Liver (tissue), 9 donors: ENCODE measurements around the gene MGRN1. TPM values are rescaled to one million over a fixed set of nuclear protein-coding genes. Genes with fewer than 3 reads are reported as not detected.

Source experiments
- DNase-seq: peaks from one replicate; pipeline ENCODE4 v3.0.0-alpha.2; 2017; ENCODE audit warnings: low spot score
- H3K27ac ChIP-seq, 2 donors: one replicate each; pipeline ENCODE4 v1.7.0; 2013; ENCODE audit warnings: inconsistent platforms in 2 of 2, low read length in 2 of 2, control low read depth in 1 of 2, low read depth in 1 of 2, mild to moderate bottlenecking in 1 of 2
- H3K27me3 ChIP-seq, 4 donors: one replicate each; pipeline versions ENCODE4 v1.6.1 to v1.7.0; 2013; ENCODE audit warnings: low read length in 3 of 4, inconsistent platforms in 1 of 4, mild to moderate bottlenecking in 1 of 4, moderate library complexity in 1 of 4; ENCODE audit not compliant: control insufficient read depth in 4 of 4, insufficient read depth in 4 of 4
- H3K36me3 ChIP-seq, 4 donors: one replicate each; pipeline versions ENCODE4 v1.6.1 to v1.7.0; 2013; ENCODE audit warnings: low read length in 3 of 4, mild to moderate bottlenecking in 3 of 4, low read depth in 1 of 4, moderate library complexity in 1 of 4; ENCODE audit not compliant: control insufficient read depth in 4 of 4, insufficient read depth in 3 of 4
- H3K4me1 ChIP-seq, 4 donors: one replicate each; pipeline versions ENCODE4 v1.6.1 to v1.7.0; 2013; ENCODE audit warnings: low read length in 3 of 4, mild to moderate bottlenecking in 3 of 4, moderate library complexity in 1 of 4; ENCODE audit not compliant: control insufficient read depth in 4 of 4, insufficient read depth in 4 of 4
- H3K4me3 ChIP-seq, 3 donors: one replicate each; pipeline versions ENCODE4 v1.6.1 to v1.7.0; 2013; ENCODE audit warnings: low read length in 3 of 3, control low read depth in 1 of 3, low read depth in 1 of 3, mild to moderate bottlenecking in 1 of 3
- H3K9ac ChIP-seq, 2 donors: one replicate each; pipeline ENCODE4 v1.7.0; 2013; ENCODE audit warnings: low read length in 2 of 2, mild to moderate bottlenecking in 2 of 2, moderate library complexity in 2 of 2, control low read depth in 1 of 2, low read depth in 1 of 2
- H3K9me3 ChIP-seq, 4 donors: one replicate each; pipeline versions ENCODE4 v1.6.1 to v1.7.0; 2013; ENCODE audit warnings: low read length in 3 of 4; ENCODE audit not compliant: control insufficient read depth in 4 of 4
- ATF3 ChIP-seq: IDR thresholded peaks from 2 replicates; pipeline ENCODE4 v1.6.1; 2016; ENCODE audit warnings: antibody characterized with exemption
- CTCF ChIP-seq: fragments of 150-350 bp; IDR thresholded peaks from 2 replicates; pipeline ENCODE4 v1.5.1; 2017; ENCODE audit warnings: improper control_type of control experiment, low read depth, low read length; ENCODE audit not compliant: missing input control
- EGR1 ChIP-seq, 2 donors: IDR thresholded peaks; 2 replicates each; pipeline ENCODE4 v1.6.1; 2016 to 2018; ENCODE audit warnings: antibody characterized with exemption in 2 of 2, low read depth in 2 of 2
- FOXA1 ChIP-seq: IDR thresholded peaks from 2 replicates; pipeline ENCODE4 v1.6.1; 2016; ENCODE audit warnings: antibody characterized with exemption
- FOXA2 ChIP-seq: IDR thresholded peaks from 2 replicates; pipeline ENCODE4 v1.6.1; 2016; ENCODE audit warnings: antibody characterized with exemption
- GABPA ChIP-seq, 2 donors: IDR thresholded peaks in 1 of 2; conservative IDR thresholded peaks in 1 of 2; 2 replicates each; pipeline ENCODE4 v1.6.1; 2016; ENCODE audit warnings: antibody characterized with exemption in 2 of 2, mild to moderate bottlenecking in 1 of 2, moderate library complexity in 1 of 2
- HNF4A ChIP-seq, 2 donors: conservative IDR thresholded peaks; 2 replicates each; pipeline ENCODE4 v1.6.1; 2016; ENCODE audit warnings: antibody characterized with exemption in 2 of 2, mild to moderate bottlenecking in 2 of 2
- HNF4G ChIP-seq: IDR thresholded peaks from 2 replicates; pipeline ENCODE4 v1.6.1; 2016; ENCODE audit warnings: antibody characterized with exemption
- JUND ChIP-seq, 2 donors: IDR thresholded peaks; 2 replicates each; pipeline ENCODE4 v1.6.1; 2016; ENCODE audit warnings: antibody characterized with exemption in 2 of 2
- MAX ChIP-seq: IDR thresholded peaks from 2 replicates; pipeline ENCODE4 v1.6.1; 2016; ENCODE audit warnings: antibody characterized with exemption
- NR2F2 ChIP-seq: IDR thresholded peaks from 2 replicates; pipeline ENCODE4 v1.6.1; 2016; ENCODE audit warnings: antibody characterized with exemption
- RAD21 ChIP-seq, 2 donors: IDR thresholded peaks; 2 replicates each; pipeline ENCODE4 v1.6.1; 2016; ENCODE audit warnings: antibody characterized with exemption in 2 of 2, mild to moderate bottlenecking in 2 of 2
- REST ChIP-seq: IDR thresholded peaks from 2 replicates; pipeline ENCODE4 v1.6.1; 2016; ENCODE audit warnings: antibody characterized with exemption, mild to moderate bottlenecking
- RXRA ChIP-seq, 2 donors: IDR thresholded peaks; 2 replicates each; pipeline ENCODE4 v1.6.1; 2017 to 2018; ENCODE audit warnings: antibody characterized with exemption in 2 of 2, mild to moderate bottlenecking in 1 of 2
- SP1 ChIP-seq: IDR thresholded peaks from 2 replicates; pipeline ENCODE4 v1.6.1; 2018; ENCODE audit warnings: antibody characterized with exemption, mild to moderate bottlenecking
- TAF1 ChIP-seq: conservative IDR thresholded peaks from 2 replicates; pipeline ENCODE4 v1.6.1; 2016; ENCODE audit warnings: antibody characterized with exemption, mild to moderate bottlenecking
- YY1 ChIP-seq: IDR thresholded peaks from 2 replicates; pipeline ENCODE4 v1.6.1; 2016; ENCODE audit warnings: antibody characterized with exemption, mild to moderate bottlenecking
- ZBTB33 ChIP-seq: IDR thresholded peaks from 2 replicates; pipeline ENCODE4 v1.6.1; 2016; ENCODE audit warnings: antibody characterized with exemption
- WGBS: extraction: QIAGEN DNeasy Blood & Tissue Kit; methylation state at CpG from one replicate; pipeline ENCODE4 v1.1.7; 2013; 5-methylcytosine and 5-hydroxymethylcytosine counted together
- polyA plus RNA-seq, 2 donors: library from polyadenylated mRNA; stranded (reverse) in 1 of 2; unstranded in 1 of 2; fragments of 200-250 nt in 1 of 2; fragments of >200 nt in 1 of 2; fragmentation: Nextera tagmentation in 1 of 2; extraction: Ambion mirVana in 1 of 2; gene quantifications; one replicate each; pipeline versions ENCODE4 v1.2.1 to v1.2.3, GENCODE V29; 2013 to 2015
- total RNA-seq, 2 donors: library from RNA; depleted of rRNA; stranded (reverse); fragments of >200 nt; gene quantifications; one replicate each; pipeline ENCODE4 v1.2.3, GENCODE V29; 2014
- donor health status: healthy.
- donor health status: healthy.
- donor health status: healthy.
- donor health status: healthy.
- donor health status: healthy.

Gene MGRN1
- total and polyA plus RNA-seq, 4 donors: 15.9 to 35.7 (median 25.9) TPM

- H3K27ac ChIP-seq: no peak overlapping the region
- no peak for TF ChIP-seq FOXA2
- no peak for TF ChIP-seq RXRA (IDR thresholded peaks at IDR 0.05)
- no peak for TF ChIP-seq JUND (IDR thresholded peaks at IDR 0.05)
- TF ChIP-seq YY1: no peak
- no peak for TF ChIP-seq REST
- TF ChIP-seq EGR1 (IDR thresholded peaks at IDR 0.05; ENCODE audit: low read depth in 2 of 2): no peak
- TF ChIP-seq FOXA1: no peak
- TF ChIP-seq SP1: no peak
- TF ChIP-seq CTCF: no peak
- no peak for TF ChIP-seq ATF3
- TF ChIP-seq GABPA (IDR thresholded peaks at IDR 0.05 in 1 of 2, conservative IDR thresholded peaks at IDR 0.05 in 1 of 2): no peak
- no peak for TF ChIP-seq MAX
- TF ChIP-seq HNF4A (conservative IDR thresholded peaks at IDR 0.05): no peak
- no peak for TF ChIP-seq HNF4G
- no peak for TF ChIP-seq RAD21 (IDR thresholded peaks at IDR 0.05)
- TF ChIP-seq ZBTB33: no peak
- no peak for TF ChIP-seq NR2F2
- TF ChIP-seq TAF1: no peak
- DNase-seq: no peak
- H3K27me3 ChIP-seq: no peaks in the 10 kb centered on the region
- 93% methylated on average over 5 of the region's 5 CpGs for WGBS
- peaks cover 0 to 7% (median 1%) of the 10 kb centered on the region in 4 donors for H3K36me3 ChIP-seq
- no peak overlapping the region for H3K4me3 ChIP-seq
- no peak overlapping the region for H3K9ac ChIP-seq
- H3K9me3 ChIP-seq: no peaks in the 10 kb centered on the region
- no peaks in the 10 kb centered on the region for H3K4me1 ChIP-seq
Measured at GRCh38 chr16:4641306-4641687, 16.7 kb downstream of the MGRN1 start.
